ENCODE results near the gene ZNF513.

DNA sequence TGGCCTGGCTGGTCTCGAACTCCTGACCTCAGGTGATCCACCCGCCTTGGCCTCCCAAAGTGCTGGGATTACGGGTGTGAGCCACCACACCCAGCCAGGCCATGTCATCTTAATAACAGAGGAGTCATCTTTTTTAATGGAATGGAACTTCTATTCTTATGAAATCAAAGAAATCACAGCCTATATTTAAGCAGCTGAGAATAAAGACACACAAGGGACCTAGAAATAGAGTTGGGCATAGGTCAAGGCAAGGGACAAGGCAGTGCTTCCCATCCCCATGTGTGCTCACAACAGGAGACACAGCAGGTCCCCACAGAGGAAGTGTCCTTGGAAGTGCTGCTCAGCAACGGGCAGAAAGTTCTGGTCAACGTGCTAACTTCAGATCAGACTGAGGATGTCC is 7.0 kb downstream of the ZNF513 start:
- TF ChIP-seq GABPB1 (CRISPR knock-in tag; IDR thresholded peaks at IDR 0.05) (no peak), CREB1 (CRISPR knock-in tag; IDR thresholded peaks at IDR 0.05) (no peak)
- TF ChIP-seq, protein P1, sequence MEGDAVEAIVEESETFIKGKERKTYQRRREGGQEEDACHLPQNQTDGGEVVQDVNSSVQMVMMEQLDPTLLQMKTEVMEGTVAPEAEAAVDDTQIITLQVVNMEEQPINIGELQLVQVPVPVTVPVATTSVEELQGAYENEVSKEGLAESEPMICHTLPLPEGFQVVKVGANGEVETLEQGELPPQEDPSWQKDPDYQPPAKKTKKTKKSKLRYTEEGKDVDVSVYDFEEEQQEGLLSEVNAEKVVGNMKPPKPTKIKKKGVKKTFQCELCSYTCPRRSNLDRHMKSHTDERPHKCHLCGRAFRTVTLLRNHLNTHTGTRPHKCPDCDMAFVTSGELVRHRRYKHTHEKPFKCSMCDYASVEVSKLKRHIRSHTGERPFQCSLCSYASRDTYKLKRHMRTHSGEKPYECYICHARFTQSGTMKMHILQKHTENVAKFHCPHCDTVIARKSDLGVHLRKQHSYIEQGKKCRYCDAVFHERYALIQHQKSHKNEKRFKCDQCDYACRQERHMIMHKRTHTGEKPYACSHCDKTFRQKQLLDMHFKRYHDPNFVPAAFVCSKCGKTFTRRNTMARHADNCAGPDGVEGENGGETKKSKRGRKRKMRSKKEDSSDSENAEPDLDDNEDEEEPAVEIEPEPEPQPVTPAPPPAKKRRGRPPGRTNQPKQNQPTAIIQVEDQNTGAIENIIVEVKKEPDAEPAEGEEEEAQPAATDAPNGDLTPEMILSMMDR (IDR thresholded peaks at IDR 0.05) = no peak
- TF ChIP-seq, protein P2, sequence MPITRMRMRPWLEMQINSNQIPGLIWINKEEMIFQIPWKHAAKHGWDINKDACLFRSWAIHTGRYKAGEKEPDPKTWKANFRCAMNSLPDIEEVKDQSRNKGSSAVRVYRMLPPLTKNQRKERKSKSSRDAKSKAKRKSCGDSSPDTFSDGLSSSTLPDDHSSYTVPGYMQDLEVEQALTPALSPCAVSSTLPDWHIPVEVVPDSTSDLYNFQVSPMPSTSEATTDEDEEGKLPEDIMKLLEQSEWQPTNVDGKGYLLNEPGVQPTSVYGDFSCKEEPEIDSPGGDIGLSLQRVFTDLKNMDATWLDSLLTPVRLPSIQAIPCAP (CRISPR knock-in tag; IDR thresholded peaks at IDR 0.05) = no peak
- TF ChIP-seq, protein P3, sequence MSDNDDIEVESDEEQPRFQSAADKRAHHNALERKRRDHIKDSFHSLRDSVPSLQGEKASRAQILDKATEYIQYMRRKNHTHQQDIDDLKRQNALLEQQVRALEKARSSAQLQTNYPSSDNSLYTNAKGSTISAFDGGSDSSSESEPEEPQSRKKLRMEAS (CRISPR knock-in tag; IDR thresholded peaks at IDR 0.05) = no peak
- TF ChIP-seq, protein P4, sequence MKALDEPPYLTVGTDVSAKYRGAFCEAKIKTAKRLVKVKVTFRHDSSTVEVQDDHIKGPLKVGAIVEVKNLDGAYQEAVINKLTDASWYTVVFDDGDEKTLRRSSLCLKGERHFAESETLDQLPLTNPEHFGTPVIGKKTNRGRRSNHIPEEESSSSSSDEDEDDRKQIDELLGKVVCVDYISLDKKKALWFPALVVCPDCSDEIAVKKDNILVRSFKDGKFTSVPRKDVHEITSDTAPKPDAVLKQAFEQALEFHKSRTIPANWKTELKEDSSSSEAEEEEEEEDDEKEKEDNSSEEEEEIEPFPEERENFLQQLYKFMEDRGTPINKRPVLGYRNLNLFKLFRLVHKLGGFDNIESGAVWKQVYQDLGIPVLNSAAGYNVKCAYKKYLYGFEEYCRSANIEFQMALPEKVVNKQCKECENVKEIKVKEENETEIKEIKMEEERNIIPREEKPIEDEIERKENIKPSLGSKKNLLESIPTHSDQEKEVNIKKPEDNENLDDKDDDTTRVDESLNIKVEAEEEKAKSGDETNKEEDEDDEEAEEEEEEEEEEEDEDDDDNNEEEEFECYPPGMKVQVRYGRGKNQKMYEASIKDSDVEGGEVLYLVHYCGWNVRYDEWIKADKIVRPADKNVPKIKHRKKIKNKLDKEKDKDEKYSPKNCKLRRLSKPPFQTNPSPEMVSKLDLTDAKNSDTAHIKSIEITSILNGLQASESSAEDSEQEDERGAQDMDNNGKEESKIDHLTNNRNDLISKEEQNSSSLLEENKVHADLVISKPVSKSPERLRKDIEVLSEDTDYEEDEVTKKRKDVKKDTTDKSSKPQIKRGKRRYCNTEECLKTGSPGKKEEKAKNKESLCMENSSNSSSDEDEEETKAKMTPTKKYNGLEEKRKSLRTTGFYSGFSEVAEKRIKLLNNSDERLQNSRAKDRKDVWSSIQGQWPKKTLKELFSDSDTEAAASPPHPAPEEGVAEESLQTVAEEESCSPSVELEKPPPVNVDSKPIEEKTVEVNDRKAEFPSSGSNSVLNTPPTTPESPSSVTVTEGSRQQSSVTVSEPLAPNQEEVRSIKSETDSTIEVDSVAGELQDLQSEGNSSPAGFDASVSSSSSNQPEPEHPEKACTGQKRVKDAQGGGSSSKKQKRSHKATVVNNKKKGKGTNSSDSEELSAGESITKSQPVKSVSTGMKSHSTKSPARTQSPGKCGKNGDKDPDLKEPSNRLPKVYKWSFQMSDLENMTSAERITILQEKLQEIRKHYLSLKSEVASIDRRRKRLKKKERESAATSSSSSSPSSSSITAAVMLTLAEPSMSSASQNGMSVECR (CRISPR knock-in tag; IDR thresholded peaks at IDR 0.05; ENCODE audit: borderline replicate concordance) = no peak
- TF ChIP-seq, protein P5, sequence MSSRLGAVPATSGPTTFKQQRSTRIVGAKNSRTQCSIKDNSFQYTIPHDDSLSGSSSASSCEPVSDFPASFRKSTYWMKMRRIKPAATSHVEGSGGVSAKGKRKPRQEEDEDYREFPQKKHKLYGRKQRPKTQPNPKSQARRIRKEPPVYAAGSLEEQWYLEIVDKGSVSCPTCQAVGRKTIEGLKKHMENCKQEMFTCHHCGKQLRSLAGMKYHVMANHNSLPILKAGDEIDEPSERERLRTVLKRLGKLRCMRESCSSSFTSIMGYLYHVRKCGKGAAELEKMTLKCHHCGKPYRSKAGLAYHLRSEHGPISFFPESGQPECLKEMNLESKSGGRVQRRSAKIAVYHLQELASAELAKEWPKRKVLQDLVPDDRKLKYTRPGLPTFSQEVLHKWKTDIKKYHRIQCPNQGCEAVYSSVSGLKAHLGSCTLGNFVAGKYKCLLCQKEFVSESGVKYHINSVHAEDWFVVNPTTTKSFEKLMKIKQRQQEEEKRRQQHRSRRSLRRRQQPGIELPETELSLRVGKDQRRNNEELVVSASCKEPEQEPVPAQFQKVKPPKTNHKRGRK (CRISPR knock-in tag; IDR thresholded peaks at IDR 0.05; ENCODE audit: borderline replicate concordance) = no peak

Measured in WTC11 (cell line).